Stimulated activated CD4-positive, alpha-beta T cell treated with anti-CD3 and anti-CD28 coated beads, Interleukin-15, amount 100 ng/mL, for 1 hour (primary cell): ENCODE results near the gene MLF2.
A peak's percentile ranks its signal among the peaks of the same experiment; 100 is the strongest.

ENCODE experiments used
- DNase-seq, 2 donors: peaks; one replicate each; pipeline ENCODE4 v3.0.0-alpha.2; 2020; ENCODE audit warnings: low read depth in 1 of 2, low spot score in 1 of 2

The MLF2 gene

GRCh38 chr12:6752921-6753771 lies at the start of gene MLF2:
Gene MLF2, minus strand, starts transcription at chr12:6753141. Its CDS starts 807 bp downstream, at chr12:6752334.
- DNase-seq = peak; percentile 94 to 96

- DNase-seq = no peak
Observed at GRCh38 chr12:6799147-6799546, 46.2 kb upstream of the MLF2 start.

GRCh38 chr12:6796576-6796975 lies 43.6 kb upstream of the MLF2 start:
- no peak for DNase-seq

- no peak for DNase-seq
Observed at GRCh38 chr12:6795088-6795487, 42.1 kb upstream of the MLF2 start.

- DNase-seq = no peak
Observed at GRCh38 chr12:6792522-6793201, 39.7 kb upstream of the MLF2 start.

- DNase-seq = no peak
Observed at GRCh38 chr12:6791931-6792520, 39.1 kb upstream of the MLF2 start.

- DNase-seq = no peak
Observed at GRCh38 chr12:6790496-6791150, 37.7 kb upstream of the MLF2 start.

GRCh38 chr12:6788972-6789924 lies 36.3 kb upstream of the MLF2 start, which contains the start of gene CD4:
Gene CD4, plus strand, starts transcription at chr12:6789528. Its CDS starts 10,611 bp downstream, at chr12:6800139.
- DNase-seq = peak; percentile 46 to 54

- DNase-seq = no peak
Observed at GRCh38 chr12:6787309-6787708, 34.4 kb upstream of the MLF2 start.

GRCh38 chr12:6786416-6787094 lies 33.6 kb upstream of the MLF2 start:
- DNase-seq = no peak

GRCh38 chr12:6784761-6785160 lies 31.8 kb upstream of the MLF2 start:
- DNase-seq = no peak

GRCh38 chr12:6784296-6784695 lies 31.4 kb upstream of the MLF2 start:
- no peak for DNase-seq

- DNase-seq = no peak
Observed at GRCh38 chr12:6783828-6784227, 30.9 kb upstream of the MLF2 start.

GRCh38 chr12:6782850-6783566 lies 30.1 kb upstream of the MLF2 start:
- DNase-seq = no peak

- DNase-seq = no peak
Observed at GRCh38 chr12:6782119-6782518, 29.2 kb upstream of the MLF2 start.

- DNase-seq = no peak
Observed at GRCh38 chr12:6780573-6780972, 27.6 kb upstream of the MLF2 start.

- DNase-seq = no peak
Observed at GRCh38 chr12:6779708-6780432, 26.9 kb upstream of the MLF2 start.
